Psoas muscle (tissue), 8 donors: ENCODE data around the gene GPR161. TPM values are rescaled to one million over a fixed set of nuclear protein-coding genes. Genes with fewer than 3 reads are reported as not detected.

Source experiments
- ATAC-seq, 4 donors: fragments of 200-7000 bp; cut with Tn5 transposase; one replicate each; pipeline ENCODE4 v1.9.1; 2020; ENCODE audit warnings: moderate library complexity in 3 of 4, mild to moderate bottlenecking in 2 of 4
- DNase-seq, 2 donors: peaks; one replicate each; pipeline ENCODE4 v3.0.0-alpha.2; 2020
- H3K27ac ChIP-seq: fragments of 200-600 bp; one replicate; pipeline ENCODE4 v1.8.0; 2022
- H3K27me3 ChIP-seq, 3 donors: fragments of 200-600 bp in 1 of 3; one replicate each; pipeline versions ENCODE4 v1.6.1 to v1.8.0; 2013 to 2022; ENCODE audit warnings: low read length in 2 of 3, mild to moderate bottlenecking in 2 of 3, moderate library complexity in 1 of 3; ENCODE audit not compliant: insufficient read depth in 3 of 3
- H3K36me3 ChIP-seq, 2 donors: fragments of 200-600 bp in 1 of 2; one replicate each; pipeline versions ENCODE4 v1.6.1 to v1.8.0; 2013 to 2022; ENCODE audit warnings: low read depth in 1 of 2, mild to moderate bottlenecking in 1 of 2, moderate library complexity in 1 of 2; ENCODE audit not compliant: insufficient read depth in 1 of 2
- H3K4me1 ChIP-seq: fragments of 200-600 bp; one replicate; pipeline ENCODE4 v1.8.0; 2022
- H3K4me3 ChIP-seq: fragments of 200-600 bp; one replicate; pipeline ENCODE4 v1.8.0; 2022; ENCODE audit warnings: mild to moderate bottlenecking
- H3K9me3 ChIP-seq: fragments of 200-600 bp; one replicate; pipeline ENCODE4 v1.8.0; 2022
- WGBS, 3 donors: extraction: QIAGEN DNeasy Blood & Tissue Kit; methylation state at CpG; one replicate each; pipeline versions ENCODE4 v1.1.6 to v1.1.7; 2013; 5-methylcytosine and 5-hydroxymethylcytosine counted together
- intact Hi-C, 2 donors: fragments of 100-400 bp; cut with DNase I; formaldehyde crosslinking; loops; one replicate each; pipeline versions ENCODE4 v1.11.0 to v1.14.2; 2022
- polyA plus RNA-seq, 3 donors: library from polyadenylated mRNA; stranded (reverse); fragments of 200-250 nt; gene quantifications; one replicate each; pipeline ENCODE4 v1.2.3, GENCODE V29; 2013
- total RNA-seq, 4 donors: library from RNA; stranded (reverse); fragmentation: NEBNext Ultra II Directional in 2 of 4; extraction: Animal tissue kit (Norgen Biotek cat#: 25700) in 2 of 4; gene quantifications; one replicate each; pipeline versions ENCODE4 v1.2.1 to v1.2.4, GENCODE V29; 2021 to 2023
- TF ChIP-seq, protein P1 (sequence below): fragments of 200-600 bp; IDR thresholded peaks from one replicate; pipeline ENCODE4 v1.8.0; 2022; ENCODE audit warnings: antibody characterized with exemption
- donor health status: healthy with polysubstance abuse.
- donor health status: DM: no; HTN: no; CAD: no; lungs with moderate emphysema.
- donor health status: Bipolar disorder and iron deficiency.
- donor health status: healthy.
- donor health status: DM: yes; HTN: yes; CAD: no.
- donor health status: DM: no; HTN: no; CAD: no.
- donor health status: DM: no; HTN: no; CAD: no.
- donor health status: DM: yes; HTN: yes; CAD: no.

The GPR161 gene
- total and polyA plus RNA-seq, 7 donors: 0.38 to 2.6 (median 0.67) TPM

DNA sequence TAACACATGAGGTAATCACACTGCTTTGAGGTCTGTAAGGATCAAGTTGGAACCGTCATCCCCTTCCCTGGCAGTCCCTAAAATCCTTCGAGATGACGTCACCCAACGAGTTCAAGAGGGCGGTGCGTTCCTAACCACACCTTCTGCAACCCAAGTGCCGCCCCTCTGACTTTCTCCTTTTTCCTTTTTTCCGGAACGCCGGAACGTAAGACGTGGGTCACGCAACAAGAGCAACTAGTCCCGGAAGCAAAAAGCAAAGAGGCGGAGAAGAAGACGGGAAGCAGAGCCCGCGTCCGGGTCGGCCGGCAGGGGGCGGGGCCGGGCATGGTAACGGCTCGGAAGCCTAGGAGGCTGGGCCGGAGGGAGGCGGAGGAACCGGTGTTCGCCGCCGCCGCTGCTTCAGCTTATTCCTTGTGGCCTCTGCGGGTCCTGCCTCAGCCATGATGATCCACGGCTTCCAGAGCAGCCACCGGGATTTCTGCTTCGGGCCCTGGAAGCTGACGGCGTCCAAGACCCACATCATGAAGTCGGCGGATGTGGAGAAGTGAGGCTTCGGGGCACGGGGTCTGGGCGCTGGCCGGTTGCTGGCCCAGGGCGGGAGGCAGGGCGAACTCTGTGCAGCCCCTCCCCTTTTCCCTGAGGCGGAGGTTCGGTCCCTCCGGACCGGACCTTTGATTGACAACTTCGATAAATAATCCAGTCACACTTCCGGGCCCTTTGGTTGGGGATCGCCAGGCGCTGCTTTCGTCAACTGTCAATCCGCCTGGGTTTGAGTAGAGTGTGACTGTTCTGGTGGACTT lies 42.1 kb upstream of the GPR161 start, which contains the start of gene TIPRL:
TSS of gene TIPRL (plus strand) at position 325 of the 800 bp plus-strand sequence. CDS start at position 441, 116 bp downstream.
- TF ChIP-seq, protein P1, sequence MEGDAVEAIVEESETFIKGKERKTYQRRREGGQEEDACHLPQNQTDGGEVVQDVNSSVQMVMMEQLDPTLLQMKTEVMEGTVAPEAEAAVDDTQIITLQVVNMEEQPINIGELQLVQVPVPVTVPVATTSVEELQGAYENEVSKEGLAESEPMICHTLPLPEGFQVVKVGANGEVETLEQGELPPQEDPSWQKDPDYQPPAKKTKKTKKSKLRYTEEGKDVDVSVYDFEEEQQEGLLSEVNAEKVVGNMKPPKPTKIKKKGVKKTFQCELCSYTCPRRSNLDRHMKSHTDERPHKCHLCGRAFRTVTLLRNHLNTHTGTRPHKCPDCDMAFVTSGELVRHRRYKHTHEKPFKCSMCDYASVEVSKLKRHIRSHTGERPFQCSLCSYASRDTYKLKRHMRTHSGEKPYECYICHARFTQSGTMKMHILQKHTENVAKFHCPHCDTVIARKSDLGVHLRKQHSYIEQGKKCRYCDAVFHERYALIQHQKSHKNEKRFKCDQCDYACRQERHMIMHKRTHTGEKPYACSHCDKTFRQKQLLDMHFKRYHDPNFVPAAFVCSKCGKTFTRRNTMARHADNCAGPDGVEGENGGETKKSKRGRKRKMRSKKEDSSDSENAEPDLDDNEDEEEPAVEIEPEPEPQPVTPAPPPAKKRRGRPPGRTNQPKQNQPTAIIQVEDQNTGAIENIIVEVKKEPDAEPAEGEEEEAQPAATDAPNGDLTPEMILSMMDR: peak; percentile 73
- ATAC-seq: peak; percentile 96 to 99 (median 98)
- Histone ChIP-seq H3K27ac (peak within 1 kb of the TSS; percentile 88), H3K4me1 (peaks cover 10% of the 10 kb centered on the region), H3K4me3 (peak within 1 kb of the TSS; percentile 74), H3K36me3 (no peaks in the 10 kb centered on the region), H3K9me3 (no peaks in the 10 kb centered on the region), H3K27me3 (no peaks in the 10 kb centered on the region)
- 0 to 1% (median 1%) methylated on average over 51 to 56 of the region's 56 CpGs for WGBS, 3 donors
- intact Hi-C loops: loop anchor here in 1 of 2 donors (5.0 kb wide), 1 partner anchor 48 kb away; the partner anchor contains the start of gene SFT2D2
- DNase-seq: peak; percentile 96

DNA sequence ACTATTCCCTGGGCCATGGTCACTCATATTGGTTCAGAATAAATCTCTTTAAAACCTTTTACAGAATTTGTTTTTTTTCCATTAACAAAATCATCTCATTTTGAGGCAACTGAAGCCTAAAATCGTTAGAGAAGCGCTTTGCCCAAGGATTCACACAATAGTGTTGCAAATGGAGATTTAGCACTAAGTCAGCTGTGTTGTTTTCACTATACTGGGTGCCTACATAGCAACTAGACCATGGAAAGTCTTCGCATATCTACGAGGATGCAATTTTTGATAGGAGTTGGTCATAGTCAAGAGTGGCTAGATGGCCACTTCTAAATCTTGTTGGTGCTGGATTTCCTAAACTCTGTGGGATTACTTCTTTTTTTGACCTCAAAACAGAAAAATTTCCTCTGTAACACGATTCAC lies 41.5 kb upstream of the GPR161 start:
- DNase-seq (no peak), ATAC-seq (peak; percentile 3 to 12 (median 5))
- intact Hi-C loops: loop anchor here in 1 of 2 donors (5.0 kb wide), 1 partner anchor 49 kb away; the partner anchor contains the start of gene SFT2D2
- WGBS, 3 donors: 67 to 72% (median 69%) methylated on average over 5 of the region's 5 CpGs
- no peaks in the 10 kb centered on the region for H3K36me3 ChIP-seq
- peak overlapping the region; percentile 74 for H3K4me3 ChIP-seq
- H3K4me1 ChIP-seq: peaks cover 10% of the 10 kb centered on the region
- TF ChIP-seq, protein P1: no peak
- H3K27me3 ChIP-seq: no peaks in the 10 kb centered on the region
- H3K9me3 ChIP-seq: no peaks in the 10 kb centered on the region
- peak overlapping the region; percentile 88 for H3K27ac ChIP-seq

DNA sequence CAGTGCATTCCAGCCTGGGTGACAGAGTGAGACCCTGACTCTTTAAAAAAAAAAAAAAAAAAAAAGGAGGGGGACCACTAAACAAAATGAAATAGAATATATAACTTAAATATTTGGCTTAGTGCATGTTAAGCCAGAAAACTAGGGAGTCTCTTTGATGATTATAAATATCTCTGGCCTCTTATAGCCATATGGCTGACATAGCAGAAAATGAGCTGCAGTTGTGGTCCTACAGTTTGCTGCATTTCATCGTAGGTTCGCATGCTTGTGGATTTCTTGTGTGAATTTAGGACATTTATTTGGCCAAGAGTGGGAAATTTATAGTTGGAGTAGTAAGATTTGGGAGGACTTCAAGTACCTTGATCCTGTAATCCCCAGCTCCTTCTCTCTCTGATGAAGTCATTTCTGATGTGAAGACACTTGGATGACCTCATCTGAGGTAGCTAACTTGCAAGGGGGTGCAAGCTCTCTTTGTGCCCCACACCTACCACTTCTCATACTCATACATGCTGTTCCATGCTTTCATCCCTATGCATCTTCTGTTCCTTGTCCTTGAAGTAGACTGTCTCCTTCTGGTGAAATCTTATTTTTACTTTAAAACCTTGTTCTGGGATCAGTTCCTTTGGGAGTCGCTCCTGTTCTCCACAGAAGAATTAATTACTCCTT lies 35.7 kb upstream of the GPR161 start:
- H3K4me3 ChIP-seq: no peak overlapping the region
- TF ChIP-seq, protein P1: no peak
- H3K4me1 ChIP-seq: no peaks in the 10 kb centered on the region
- no peaks in the 10 kb centered on the region for H3K27me3 ChIP-seq
- intact Hi-C loops: no loop called here
- 87 to 90% (median 88%) methylated on average over 3 of the region's 3 CpGs for WGBS, 3 donors
- DNase-seq (no peak), ATAC-seq (no peak)
- no peaks in the 10 kb centered on the region for H3K9me3 ChIP-seq
- H3K36me3 ChIP-seq: no peaks in the 10 kb centered on the region
- H3K27ac ChIP-seq: no peak overlapping the region

DNA sequence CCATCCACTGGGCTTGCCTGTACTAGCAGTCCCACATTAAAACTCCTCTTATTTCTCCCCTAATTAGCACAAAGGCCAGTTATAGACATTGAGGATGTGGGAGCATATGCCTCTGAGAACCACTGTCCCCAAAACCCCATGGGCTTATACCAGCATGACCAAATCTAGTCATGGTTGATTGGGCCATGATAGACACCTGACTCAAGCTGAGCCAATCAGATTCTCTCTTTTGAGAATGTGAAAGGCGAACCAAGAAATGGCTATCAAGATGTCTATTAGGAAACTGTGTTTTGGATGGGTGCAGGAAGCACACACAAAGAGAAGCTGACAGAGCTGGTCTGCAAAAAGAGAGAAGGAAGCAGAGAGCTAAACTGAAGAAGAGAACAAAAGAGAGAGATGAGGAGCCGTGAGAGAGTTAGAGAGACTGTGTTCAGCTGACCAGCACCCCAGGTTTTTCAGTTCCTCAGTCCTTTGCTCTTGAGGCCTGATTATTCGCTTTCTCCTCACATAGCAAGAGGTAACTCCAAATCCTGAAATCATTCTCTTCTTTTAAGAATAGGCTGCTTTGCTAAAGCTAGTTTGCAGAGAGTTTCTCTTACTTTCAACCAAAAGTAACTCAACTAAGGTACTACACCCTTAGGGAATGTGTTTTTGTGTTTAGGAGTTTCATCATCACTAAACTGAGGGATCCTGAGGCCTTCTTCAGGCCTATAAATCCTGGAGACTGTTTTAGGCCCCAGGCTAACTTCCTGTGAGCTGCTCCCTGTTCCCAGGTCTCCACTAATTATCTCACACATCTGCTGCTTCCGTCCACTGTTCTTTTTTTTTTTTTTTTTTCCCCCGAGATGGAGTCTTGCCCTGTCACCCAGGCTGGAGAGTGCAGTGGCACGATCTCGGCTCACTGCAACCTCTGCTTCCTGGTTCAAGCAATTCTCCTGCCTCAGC lies 34.1 kb upstream of the GPR161 start:
- intact Hi-C loops: no loop called here
- TF ChIP-seq, protein P1: no peak
- Histone ChIP-seq H3K27ac (no peak overlapping the region), H3K4me1 (no peaks in the 10 kb centered on the region), H3K4me3 (no peak overlapping the region), H3K9me3 (no peaks in the 10 kb centered on the region), H3K27me3 (no peaks in the 10 kb centered on the region), H3K36me3 (no peaks in the 10 kb centered on the region)
- DNase-seq: no peak
- 81 to 87% (median 86%) methylated on average over 7 of the region's 7 CpGs for WGBS, 3 donors
- no peak for ATAC-seq
